H9 (cell line): Measurements from ENCODE around the gene DNAJA4. TPM values are rescaled to one million over a fixed set of nuclear protein-coding genes. Genes with fewer than 3 reads are reported as not detected.
A peak's percentile ranks its signal among the peaks of the same experiment; 100 is the strongest.

Experiments
- DNase-seq: peaks from one replicate; pipeline ENCODE4 v3.0.0-alpha.2; 2017
- H2AFZ ChIP-seq: one replicate; pipeline ENCODE4 v1.6.1; 2013; ENCODE audit warnings: mild to moderate bottlenecking, low read length, control low read depth, moderate library complexity
- H2AK5ac ChIP-seq: 2 replicates; pipeline ENCODE4 v1.6.1; 2013; ENCODE audit warnings: low read length, control low read depth, mixed read lengths; ENCODE audit not compliant: insufficient read length
- H2BK120ac ChIP-seq: one replicate; pipeline ENCODE4 v1.6.1; 2013; ENCODE audit warnings: low read depth, mild to moderate bottlenecking, low read length, control low read depth, inconsistent platforms; ENCODE audit not compliant: poor library complexity, severe bottlenecking
- H2BK12ac ChIP-seq: 2 replicates; pipeline ENCODE4 v1.6.1; 2013; ENCODE audit warnings: low read length, control low read depth, mixed read lengths, low read depth; ENCODE audit not compliant: insufficient read length
- H2BK15ac ChIP-seq: 2 replicates; pipeline ENCODE4 v1.6.1; 2013; ENCODE audit warnings: low read depth, low read length, control low read depth
- H2BK20ac ChIP-seq: one replicate; pipeline ENCODE4 v1.6.1; 2013; ENCODE audit warnings: low read depth, mild to moderate bottlenecking, low read length, control low read depth, inconsistent platforms; ENCODE audit not compliant: poor library complexity, severe bottlenecking
- H2BK5ac ChIP-seq: 2 replicates; pipeline ENCODE4 v1.6.1; 2013; ENCODE audit warnings: low read length, control low read depth, mixed read lengths; ENCODE audit not compliant: insufficient read length
- H3K14ac ChIP-seq: 2 replicates; pipeline ENCODE4 v1.6.1; 2013; ENCODE audit warnings: low read length, control low read depth; ENCODE audit not compliant: insufficient read depth
- H3K18ac ChIP-seq: 2 replicates; pipeline ENCODE4 v1.6.1; 2013; ENCODE audit warnings: low read depth, mild to moderate bottlenecking, mixed read lengths, low read length, control low read depth; ENCODE audit not compliant: insufficient read length
- H3K23ac ChIP-seq: 2 replicates; pipeline ENCODE4 v1.6.1; 2013; ENCODE audit warnings: low read length, control low read depth, mixed read lengths, low read depth; ENCODE audit not compliant: insufficient read length
- H3K23me2 ChIP-seq: 2 replicates; pipeline ENCODE4 v1.6.1; 2013; ENCODE audit warnings: low read depth, mild to moderate bottlenecking, mixed read lengths, low read length, control low read depth; ENCODE audit not compliant: insufficient read length, poor library complexity, severe bottlenecking
- H3K27ac ChIP-seq: 2 replicates; pipeline ENCODE4 v1.5.1; 2013; ENCODE audit warnings: low read length, control low read depth, mixed read lengths, low read depth; ENCODE audit not compliant: insufficient read length
- H3K27me3 ChIP-seq: 2 replicates; pipeline ENCODE4 v1.6.1; 2013; ENCODE audit warnings: low read length, control low read depth, inconsistent platforms; ENCODE audit not compliant: insufficient read depth
- H3K4ac ChIP-seq: 2 replicates; pipeline ENCODE4 v1.6.1; 2013; ENCODE audit warnings: low read depth, mild to moderate bottlenecking, control low read depth, inconsistent platforms, low read length, moderate library complexity
- H3K4me1 ChIP-seq: 2 replicates; pipeline ENCODE4 v1.6.1; 2013; ENCODE audit warnings: low read length, control low read depth, inconsistent platforms; ENCODE audit not compliant: insufficient read depth
- H3K4me2 ChIP-seq: 2 replicates; pipeline ENCODE4 v1.6.1; 2013; ENCODE audit warnings: low read length, control low read depth, mixed read lengths; ENCODE audit not compliant: insufficient read length, insufficient read depth
- H3K56ac ChIP-seq: 2 replicates; pipeline ENCODE4 v1.6.1; 2013; ENCODE audit warnings: low read depth, mild to moderate bottlenecking, mixed read lengths, low read length, control low read depth; ENCODE audit not compliant: insufficient read length
- H3K79me1 ChIP-seq: 2 replicates; pipeline ENCODE4 v1.6.1; 2013; ENCODE audit warnings: low read depth, mild to moderate bottlenecking, moderate library complexity, low read length, control low read depth, inconsistent platforms; ENCODE audit not compliant: insufficient read depth, poor library complexity, severe bottlenecking
- H3K79me2 ChIP-seq: 2 replicates; pipeline ENCODE4 v1.6.1; 2013; ENCODE audit warnings: low read length, control low read depth, inconsistent platforms; ENCODE audit not compliant: insufficient read depth
- H3K9ac ChIP-seq: 2 replicates; pipeline ENCODE4 v1.6.1; 2013; ENCODE audit warnings: low read length, control low read depth, mixed read lengths; ENCODE audit not compliant: insufficient read length; ENCODE audit errors: extremely low read depth
- H3K9me3 ChIP-seq: one replicate; pipeline ENCODE4 v1.6.1; 2013; ENCODE audit warnings: low read depth, low read length, inconsistent platforms; ENCODE audit not compliant: control insufficient read depth
- H3T11ph ChIP-seq: one replicate; pipeline ENCODE4 v1.6.1; 2013; ENCODE audit warnings: mild to moderate bottlenecking, low read length, control low read depth, inconsistent platforms
- H4K20me1 ChIP-seq: one replicate; pipeline ENCODE4 v1.6.1; 2013; ENCODE audit not compliant: control insufficient read depth, insufficient read length, insufficient read depth
- H4K5ac ChIP-seq: 2 replicates; pipeline ENCODE4 v1.6.1; 2013; ENCODE audit warnings: low read depth, mild to moderate bottlenecking, mixed read lengths, low read length, control low read depth; ENCODE audit not compliant: insufficient read length
- H4K8ac ChIP-seq: replicated peaks from 2 replicates; pipeline ENCODE4 v1.6.1; 2013; ENCODE audit warnings: low read length, control low read depth, mixed read lengths, low read depth; ENCODE audit not compliant: insufficient read length
- H4K91ac ChIP-seq: 2 replicates; pipeline ENCODE4 v1.6.1; 2013; ENCODE audit warnings: low read depth, mild to moderate bottlenecking, moderate library complexity, mixed read lengths, low read length, control low read depth; ENCODE audit not compliant: insufficient read length
- H3K27ac Mint-ChIP-seq, 3 experiments: 2 replicates in 2 of 3; 3 replicates in 1 of 3; pipeline ENCODE4 v1.8.0; 2020 to 2021; ENCODE audit warnings: mixed read lengths in 3 of 3, mild to moderate bottlenecking in 1 of 3, moderate library complexity in 1 of 3
- H3K27me3 Mint-ChIP-seq: 2 replicates; pipeline ENCODE4 v1.8.0; 2021; ENCODE audit warnings: low read depth, mild to moderate bottlenecking, moderate library complexity, mixed read lengths
- H3K36me3 Mint-ChIP-seq, 3 experiments: 2 replicates in 2 of 3; 3 replicates in 1 of 3; pipeline ENCODE4 v1.8.0; 2020 to 2021; ENCODE audit warnings: low read depth in 3 of 3, mixed read lengths in 3 of 3; ENCODE audit not compliant: insufficient read depth in 1 of 3
- H3K4me1 Mint-ChIP-seq, 2 experiments: 2 replicates each; pipeline ENCODE4 v1.8.0; 2020; ENCODE audit warnings: mixed read lengths in 2 of 2
- H3K4me3 Mint-ChIP-seq, 2 experiments: 2 replicates in 1 of 2; 3 replicates in 1 of 2; pipeline ENCODE4 v1.8.0; 2020 to 2021; ENCODE audit warnings: mild to moderate bottlenecking in 2 of 2, mixed read lengths in 2 of 2, moderate library complexity in 1 of 2
- H3K9me3 Mint-ChIP-seq, 2 experiments: 2 replicates in 1 of 2; 3 replicates in 1 of 2; pipeline ENCODE4 v1.8.0; 2020; ENCODE audit warnings: mild to moderate bottlenecking in 2 of 2, mixed read lengths in 2 of 2, moderate library complexity in 1 of 2
- WGBS: extraction: QIAGEN DNeasy Blood & Tissue Kit; methylation state at CpG from one replicate; pipeline ENCODE4 v1.1.7; 2013; ENCODE audit warnings: missing lambda C conversion rate, low lambda C conversion rate, mixed read lengths; ENCODE audit not compliant: insufficient read length; ENCODE audit errors: extremely low coverage; 5-methylcytosine and 5-hydroxymethylcytosine counted together
- total RNA-seq: library from RNA; stranded (reverse); gene quantifications from 2 replicates; pipeline ENCODE4 v1.2.1, GENCODE V29; 2021
- TF ChIP-seq, protein P1 (sequence below): fragments of 200-600 bp; sonication (generic); conservative IDR thresholded peaks from 3 replicates; pipeline ENCODE4 v1.8.0; 2021; ENCODE audit warnings: antibody characterized with exemption, mild to moderate bottlenecking

DNAJA4 gene
- total RNA-seq, 1 experiment from 2014 or later: 0.13 TPM

DNA sequence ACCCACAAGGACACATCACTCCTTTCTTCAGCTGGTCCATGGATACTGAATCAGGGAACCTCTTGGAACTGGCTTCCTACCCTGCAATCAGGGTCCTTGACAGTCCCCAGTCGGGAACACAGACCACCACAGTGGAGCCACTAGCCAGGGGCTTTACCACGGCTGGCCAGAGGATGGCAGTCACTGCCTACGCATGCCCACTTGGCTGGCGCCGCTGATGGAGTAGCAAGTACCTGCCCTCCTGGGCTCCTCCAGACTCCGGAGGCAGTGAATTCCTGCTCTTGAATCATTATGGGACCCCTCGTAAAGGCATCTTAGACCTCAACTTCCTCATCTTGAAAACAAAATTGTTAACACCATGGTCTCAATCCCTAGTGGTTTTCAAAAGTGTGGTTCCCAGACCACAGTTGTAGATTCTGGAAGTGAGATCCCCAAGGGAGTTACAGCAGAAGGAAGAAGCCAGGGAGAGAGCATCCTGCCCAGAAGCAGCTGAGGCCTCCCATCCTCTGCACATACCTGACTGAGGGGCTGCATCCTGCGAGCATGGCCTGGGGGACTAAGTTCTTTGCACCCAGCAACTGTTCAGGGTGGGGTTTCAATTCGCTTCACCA lies 44.2 kb downstream of the DNAJA4 start:
- no peaks in the 10 kb centered on the region for H4K20me1 ChIP-seq
- H3K9me3 ChIP-seq: no peaks in the 10 kb centered on the region
- Mint-ChIP-seq H3K36me3 (no peaks in the 10 kb centered on the region; a peak in 1 of 7 replicates), H3K27me3 (peaks cover 2% of the 10 kb centered on the region), H3K27ac (no peak overlapping the region), H3K4me1 (peaks cover 19 to 40% of the 10 kb centered on the region in 2 experiments), H3K9me3 (no peaks in the 10 kb centered on the region), H3K4me3 (no peak overlapping the region)
- no peak overlapping the region for H3K18ac ChIP-seq
- TF ChIP-seq, protein P1, sequence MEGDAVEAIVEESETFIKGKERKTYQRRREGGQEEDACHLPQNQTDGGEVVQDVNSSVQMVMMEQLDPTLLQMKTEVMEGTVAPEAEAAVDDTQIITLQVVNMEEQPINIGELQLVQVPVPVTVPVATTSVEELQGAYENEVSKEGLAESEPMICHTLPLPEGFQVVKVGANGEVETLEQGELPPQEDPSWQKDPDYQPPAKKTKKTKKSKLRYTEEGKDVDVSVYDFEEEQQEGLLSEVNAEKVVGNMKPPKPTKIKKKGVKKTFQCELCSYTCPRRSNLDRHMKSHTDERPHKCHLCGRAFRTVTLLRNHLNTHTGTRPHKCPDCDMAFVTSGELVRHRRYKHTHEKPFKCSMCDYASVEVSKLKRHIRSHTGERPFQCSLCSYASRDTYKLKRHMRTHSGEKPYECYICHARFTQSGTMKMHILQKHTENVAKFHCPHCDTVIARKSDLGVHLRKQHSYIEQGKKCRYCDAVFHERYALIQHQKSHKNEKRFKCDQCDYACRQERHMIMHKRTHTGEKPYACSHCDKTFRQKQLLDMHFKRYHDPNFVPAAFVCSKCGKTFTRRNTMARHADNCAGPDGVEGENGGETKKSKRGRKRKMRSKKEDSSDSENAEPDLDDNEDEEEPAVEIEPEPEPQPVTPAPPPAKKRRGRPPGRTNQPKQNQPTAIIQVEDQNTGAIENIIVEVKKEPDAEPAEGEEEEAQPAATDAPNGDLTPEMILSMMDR: peak; percentile 99
- H3K4ac ChIP-seq: no peak overlapping the region
- H3K79me1 ChIP-seq: no peaks in the 10 kb centered on the region
- H2BK120ac ChIP-seq: no peak overlapping the region
- no peaks in the 10 kb centered on the region for H3K79me2 ChIP-seq
- WGBS: no CpG with 5 or more reads among the region's 9 CpGs
- H3T11ph ChIP-seq: no peak overlapping the region
- H3K27me3 ChIP-seq: no peaks in the 10 kb centered on the region
- peak; percentile 92 for DNase-seq
- H2BK5ac ChIP-seq: no peak overlapping the region
- no peak overlapping the region for H2BK15ac ChIP-seq
- no peak overlapping the region for H2BK20ac ChIP-seq
- H3K14ac ChIP-seq: no peak overlapping the region
- H3K27ac ChIP-seq: no peak overlapping the region
- H3K56ac ChIP-seq: no peak overlapping the region
- H3K9ac ChIP-seq: no peak overlapping the region
- no peak overlapping the region for H4K91ac ChIP-seq
- H3K4me2 ChIP-seq: no peak overlapping the region
- no peak overlapping the region for H2BK12ac ChIP-seq
- H2AFZ ChIP-seq: no peak overlapping the region
- no peaks in the 10 kb centered on the region for H3K23me2 ChIP-seq
- no peaks in the 10 kb centered on the region for H3K4me1 ChIP-seq
- H4K8ac ChIP-seq: no peak overlapping the region
- H2AK5ac ChIP-seq: no peak overlapping the region
- no peak overlapping the region for H3K23ac ChIP-seq
- H4K5ac ChIP-seq: no peak overlapping the region
